Neutrophil (primary cell): ENCODE results near the gene EIF3F.

Experiments
- H3K27ac ChIP-seq: fragments of 200-600 bp; sonication (generic); 2 replicates; pipeline ENCODE4 v1.5.1; 2016; ENCODE audit warnings: mild to moderate bottlenecking, moderate library complexity
- H3K27me3 ChIP-seq: fragments of 200-600 bp; sonication (generic); 2 replicates; pipeline ENCODE4 v1.6.0; 2016; ENCODE audit warnings: mild to moderate bottlenecking
- H3K36me3 ChIP-seq: fragments of 200-600 bp; sonication (generic); 2 replicates; pipeline ENCODE4 v1.5.1; 2017
- H3K4me1 ChIP-seq, 2 experiments: fragments of 200-600 bp in 1 of 2; sonication (generic) in 1 of 2; 1 replicate in 1 of 2; 2 replicates in 1 of 2; pipeline versions ENCODE4 v1.5.1 to v1.6.1; 2013 to 2016; ENCODE audit warnings: low read depth in 1 of 2, low read length in 1 of 2, mild to moderate bottlenecking in 1 of 2, moderate library complexity in 1 of 2; ENCODE audit not compliant: control insufficient read depth in 1 of 2, insufficient read depth in 1 of 2
- H3K4me3 ChIP-seq, 2 experiments: fragments of 200-600 bp in 1 of 2; sonication (generic) in 1 of 2; 1 replicate in 1 of 2; 2 replicates in 1 of 2; pipeline ENCODE4 v1.5.1; 2013 to 2016; ENCODE audit warnings: low read depth in 1 of 2, low read length in 1 of 2, mild to moderate bottlenecking in 1 of 2, moderate library complexity in 1 of 2
- H3K9me3 ChIP-seq: fragments of 200-600 bp; sonication (generic); 2 replicates; pipeline ENCODE4 v1.5.1; 2016
- CTCF ChIP-seq: fragments of 200-600 bp; sonication (generic); IDR thresholded peaks from 2 replicates; pipeline ENCODE4 v1.5.1; 2016; ENCODE audit warnings: antibody characterized with exemption

The EIF3F gene

GRCh38 chr11:8036002-8036802, 49.1 kb downstream of the EIF3F start:
- Histone ChIP-seq H3K36me3 (no peaks in the 10 kb centered on the region), H3K4me3 (no peak overlapping the region), H3K27ac (no peak overlapping the region), H3K27me3 (peaks cover 35% of the 10 kb centered on the region), H3K4me1 (no peaks in the 10 kb centered on the region), H3K9me3 (no peaks in the 10 kb centered on the region)
- TF ChIP-seq CTCF = no peak

GRCh38 chr11:8036986-8037385, 49.8 kb downstream of the EIF3F start:
- peaks cover 35% of the 10 kb centered on the region for H3K27me3 ChIP-seq
- H3K27ac ChIP-seq = no peak overlapping the region
- H3K9me3 ChIP-seq = no peaks in the 10 kb centered on the region
- no peaks in the 10 kb centered on the region for H3K4me1 ChIP-seq
- H3K4me3 ChIP-seq = no peak overlapping the region
- H3K36me3 ChIP-seq = no peaks in the 10 kb centered on the region
- TF ChIP-seq CTCF = no peak

- no peak overlapping the region for H3K4me3 ChIP-seq
- H3K27ac ChIP-seq = no peak overlapping the region
- H3K9me3 ChIP-seq = no peaks in the 10 kb centered on the region
- no peaks in the 10 kb centered on the region for H3K36me3 ChIP-seq
- no peak for TF ChIP-seq CTCF
- H3K27me3 ChIP-seq = peaks cover 34% of the 10 kb centered on the region
- no peaks in the 10 kb centered on the region for H3K4me1 ChIP-seq
Measured at GRCh38 chr11:8038393-8038792, 51.3 kb downstream of the EIF3F start.

- H3K36me3 ChIP-seq = no peaks in the 10 kb centered on the region
- H3K27me3 ChIP-seq = peaks cover 34% of the 10 kb centered on the region
- no peak overlapping the region for H3K27ac ChIP-seq
- no peaks in the 10 kb centered on the region for H3K9me3 ChIP-seq
- H3K4me1 ChIP-seq = no peaks in the 10 kb centered on the region
- TF ChIP-seq CTCF = no peak
- H3K4me3 ChIP-seq = no peak overlapping the region
Measured at GRCh38 chr11:8038811-8039529, 51.8 kb downstream of the EIF3F start.

- no peaks in the 10 kb centered on the region for H3K36me3 ChIP-seq
- no peak overlapping the region for H3K4me3 ChIP-seq
- peaks cover 32% of the 10 kb centered on the region for H3K27me3 ChIP-seq
- no peaks in the 10 kb centered on the region for H3K4me1 ChIP-seq
- no peak overlapping the region for H3K27ac ChIP-seq
- H3K9me3 ChIP-seq = no peaks in the 10 kb centered on the region
- no peak for TF ChIP-seq CTCF
Measured at GRCh38 chr11:8039530-8040260, 52.6 kb downstream of the EIF3F start.
